ENCODE results near the gene UQCC2.

UQCC2 gene

GRCh38 chr6:33678932-33679490 lies 32.5 kb downstream of the UQCC2 start:
- H3K4me3 Mint-ChIP-seq = no peak overlapping the region
- H3K27ac Mint-ChIP-seq = peak overlapping the region; percentile 75

DNA sequence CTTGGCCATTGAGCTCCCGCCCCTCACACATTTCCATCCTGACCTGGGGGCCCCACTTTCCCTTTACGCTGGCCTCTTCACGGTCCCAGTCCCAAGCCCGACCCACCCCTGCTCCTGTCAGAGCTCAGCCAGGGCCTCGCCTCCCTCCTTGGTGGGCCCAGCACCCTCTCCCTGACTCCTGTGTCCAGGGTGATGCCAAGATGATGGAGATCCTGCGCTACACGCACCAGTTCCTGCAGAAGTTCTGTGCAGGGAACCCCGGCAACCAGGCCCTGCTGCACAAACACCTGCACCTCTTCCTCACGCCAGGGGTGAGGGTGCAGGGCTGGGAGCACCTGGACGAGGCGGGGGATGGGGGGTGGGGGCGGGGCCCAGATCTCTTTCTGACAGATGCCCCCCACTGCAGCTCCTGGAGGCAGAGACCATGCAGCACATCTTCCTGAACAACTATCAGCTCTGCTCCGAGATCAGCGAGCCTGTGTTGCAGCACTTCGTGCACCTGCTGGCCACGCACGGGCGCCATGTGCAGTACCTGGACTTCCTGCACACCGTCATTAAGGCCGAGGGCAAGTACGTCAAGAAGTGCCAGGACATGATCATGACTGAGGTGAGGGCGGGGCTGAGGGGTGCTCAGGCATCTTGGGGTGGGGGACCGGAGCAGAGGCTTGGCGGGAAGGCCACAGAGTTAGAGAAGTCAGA lies 33.1 kb downstream of the UQCC2 start:
- Mint-ChIP-seq H3K4me1 (peaks cover 19 to 20% of the 10 kb centered on the region in 2 donors), H3K27ac (peak overlapping the region; percentile 47), H3K36me3 (peaks cover 47 to 70% of the 10 kb centered on the region in 2 donors), H3K27me3 (no peaks in the 10 kb centered on the region), H3K9me3 (no peaks in the 10 kb centered on the region), H3K4me3 (no peak overlapping the region)
- ATAC-seq (replicated peaks) (no peak), DNase-seq (no peak)

More at GRCh38 chr6:33678932-33679490, 32.5 kb downstream of the UQCC2 start:
- ATAC-seq (replicated peaks) (no peak), DNase-seq (no peak)
- peaks cover 50 to 70% of the 10 kb centered on the region in 2 donors for H3K36me3 Mint-ChIP-seq
- H3K4me1 Mint-ChIP-seq = peaks cover 17 to 20% of the 10 kb centered on the region in 2 donors
- no peaks in the 10 kb centered on the region for H3K27me3 Mint-ChIP-seq
- no peaks in the 10 kb centered on the region for H3K9me3 Mint-ChIP-seq

DNA sequence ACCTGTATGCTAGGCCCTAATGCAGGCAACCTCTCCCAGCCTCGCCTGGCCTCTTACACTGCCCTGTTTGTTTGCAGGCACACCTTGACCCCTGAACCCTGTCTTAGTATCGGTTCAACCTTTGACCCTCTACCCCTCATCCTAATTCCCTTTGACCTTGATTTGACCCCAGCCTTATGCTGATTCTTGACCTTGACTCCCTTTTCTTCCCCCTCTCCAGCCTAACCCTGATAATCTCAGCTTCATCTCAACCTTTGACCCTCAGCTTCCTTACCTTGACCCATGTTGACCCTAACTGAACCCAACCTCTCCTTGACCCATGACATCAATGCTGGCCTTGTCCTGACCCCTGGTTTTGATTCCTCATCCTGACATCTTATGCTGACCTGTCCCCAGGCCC lies 33.8 kb downstream of the UQCC2 start:
- no peak for ATAC-seq (replicated peaks)

GRCh38 chr6:33677143-33677660 lies 34.3 kb downstream of the UQCC2 start:
- DNase-seq (no peak), ATAC-seq (replicated peaks) (no peak)
- Mint-ChIP-seq H3K36me3 (peaks cover 46 to 70% of the 10 kb centered on the region in 2 donors), H3K27me3 (no peaks in the 10 kb centered on the region), H3K4me1 (peaks cover 19 to 20% of the 10 kb centered on the region in 2 donors), H3K27ac (no peak overlapping the region), H3K4me3 (no peak overlapping the region), H3K9me3 (no peaks in the 10 kb centered on the region)

More for the DNA sequence above, 33.8 kb downstream of the UQCC2 start:
- Mint-ChIP-seq H3K36me3 (peaks cover 48 to 72% of the 10 kb centered on the region in 2 donors), H3K27ac (no peak overlapping the region), H3K27me3 (no peaks in the 10 kb centered on the region), H3K4me1 (peaks cover 19 to 20% of the 10 kb centered on the region in 2 donors), H3K4me3 (no peak overlapping the region), H3K9me3 (no peaks in the 10 kb centered on the region)
- no peak for DNase-seq

GRCh38 chr6:33676416-33677142 lies 34.9 kb downstream of the UQCC2 start:
- ATAC-seq (replicated peaks) = no peak
- Mint-ChIP-seq H3K4me3 (no peak overlapping the region), H3K9me3 (no peaks in the 10 kb centered on the region), H3K27me3 (no peaks in the 10 kb centered on the region), H3K36me3 (peaks cover 50 to 73% of the 10 kb centered on the region in 2 donors), H3K27ac (no peak overlapping the region), H3K4me1 (peaks cover 20 to 23% of the 10 kb centered on the region in 2 donors)
- DNase-seq = no peak

DNA sequence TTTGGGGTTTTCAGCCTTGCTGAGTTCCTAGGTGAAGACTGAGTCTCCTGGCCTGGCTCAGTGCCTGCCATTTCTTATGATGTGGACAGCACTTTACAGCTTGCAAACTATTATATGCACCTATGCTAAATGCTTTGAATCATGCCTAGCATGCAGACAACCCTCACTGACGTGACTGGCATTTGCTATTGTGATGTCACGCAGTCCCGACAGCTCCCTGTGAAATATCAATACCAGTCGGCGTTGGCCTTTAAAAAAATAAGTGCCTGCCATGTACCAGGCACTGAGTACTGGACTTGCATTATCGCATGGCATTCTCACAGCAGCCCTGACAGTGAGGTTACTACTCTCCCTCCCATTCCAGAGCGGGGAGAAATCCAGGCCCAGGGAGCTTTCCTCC lies 35.5 kb downstream of the UQCC2 start:
- Mint-ChIP-seq H3K4me3 (no peak overlapping the region), H3K27ac (peak overlapping the region; percentile 20), H3K36me3 (peaks cover 53 to 75% of the 10 kb centered on the region in 2 donors), H3K9me3 (no peaks in the 10 kb centered on the region), H3K27me3 (no peaks in the 10 kb centered on the region), H3K4me1 (peaks cover 20 to 23% of the 10 kb centered on the region in 2 donors)
- no peak for DNase-seq
- no peak for ATAC-seq (replicated peaks)

DNA sequence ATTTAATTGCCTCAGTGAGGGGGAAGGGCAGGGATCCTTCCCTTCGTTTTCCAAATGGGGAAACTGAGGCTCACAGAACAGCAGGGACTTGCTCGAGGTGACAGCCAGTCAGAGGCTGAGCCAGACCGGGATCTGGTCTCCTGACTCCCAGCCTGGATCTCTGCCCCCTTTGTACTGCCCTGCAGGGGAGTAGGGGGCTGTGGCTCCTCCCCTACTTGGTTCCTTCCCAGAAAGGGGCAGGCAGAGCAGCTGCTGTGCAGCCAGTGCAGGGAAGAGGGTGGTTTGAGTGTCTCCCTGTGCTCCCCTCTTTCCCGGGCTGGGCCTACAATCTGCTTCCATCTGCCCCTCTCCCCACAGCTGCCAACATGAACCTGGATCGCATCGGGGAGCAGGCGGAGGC lies 37.6 kb downstream of the UQCC2 start:
- Mint-ChIP-seq H3K36me3 (peaks cover 50 to 76% of the 10 kb centered on the region in 2 donors), H3K27ac (no peak overlapping the region), H3K4me1 (peaks cover 17 to 20% of the 10 kb centered on the region in 2 donors), H3K27me3 (no peaks in the 10 kb centered on the region), H3K4me3 (no peak overlapping the region), H3K9me3 (no peaks in the 10 kb centered on the region)
- DNase-seq (no peak), ATAC-seq (replicated peaks) (no peak)

GRCh38 chr6:33672808-33673207 lies 38.7 kb downstream of the UQCC2 start:
- Mint-ChIP-seq H3K9me3 (no peaks in the 10 kb centered on the region), H3K27ac (no peak overlapping the region), H3K36me3 (peaks cover 53 to 76% of the 10 kb centered on the region in 2 donors), H3K4me1 (peaks cover 9 to 17% of the 10 kb centered on the region in 2 donors), H3K4me3 (no peak overlapping the region), H3K27me3 (no peaks in the 10 kb centered on the region)
- DNase-seq = no peak
- peak; percentile 44 to 70 for ATAC-seq (replicated peaks)

DNA sequence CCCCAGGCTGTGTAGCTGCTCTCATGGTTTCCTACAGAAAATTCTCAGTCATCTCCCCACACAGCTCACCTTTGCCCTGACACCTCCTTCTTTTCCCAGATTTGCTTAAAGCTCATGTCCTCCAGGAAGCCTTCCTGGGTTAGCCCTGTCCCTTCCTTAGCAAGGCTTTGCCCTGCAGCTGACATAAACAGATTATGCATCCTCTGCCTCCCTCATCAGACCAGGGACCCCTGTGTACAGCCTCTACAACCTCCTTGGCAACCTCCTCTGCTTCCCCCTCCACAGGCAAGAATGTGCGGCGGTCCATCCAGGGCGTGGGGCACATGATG lies 39.8 kb downstream of the UQCC2 start:
- Mint-ChIP-seq H3K27me3 (no peaks in the 10 kb centered on the region), H3K27ac (no peak overlapping the region), H3K4me3 (no peak overlapping the region), H3K9me3 (no peaks in the 10 kb centered on the region), H3K36me3 (peaks cover 50 to 72% of the 10 kb centered on the region in 2 donors), H3K4me1 (peaks cover 5 to 14% of the 10 kb centered on the region in 2 donors)
- DNase-seq = no peak
- ATAC-seq (replicated peaks) = no peak

- no peak overlapping the region for H3K4me3 Mint-ChIP-seq
- no peak for ATAC-seq (replicated peaks)
- H3K27ac Mint-ChIP-seq = no peak overlapping the region
- peaks cover 49 to 71% of the 10 kb centered on the region in 2 donors for H3K36me3 Mint-ChIP-seq
- H3K9me3 Mint-ChIP-seq = no peaks in the 10 kb centered on the region
- DNase-seq = no peak
- no peaks in the 10 kb centered on the region for H3K27me3 Mint-ChIP-seq
- H3K4me1 Mint-ChIP-seq = peaks cover 5 to 10% of the 10 kb centered on the region in 2 donors
Observed at GRCh38 chr6:33670971-33671743, 40.3 kb downstream of the UQCC2 start.

GRCh38 chr6:33670086-33670660 lies 41.3 kb downstream of the UQCC2 start:
- H3K27me3 Mint-ChIP-seq = no peaks in the 10 kb centered on the region
- H3K36me3 Mint-ChIP-seq = peaks cover 54 to 68% of the 10 kb centered on the region in 2 donors
- H3K9me3 Mint-ChIP-seq = no peaks in the 10 kb centered on the region
- no peak overlapping the region for H3K4me3 Mint-ChIP-seq
- H3K27ac Mint-ChIP-seq = no peak overlapping the region
- H3K4me1 Mint-ChIP-seq = peaks cover 5 to 10% of the 10 kb centered on the region in 2 donors
- DNase-seq (no peak), ATAC-seq (replicated peaks) (no peak)

GRCh38 chr6:33668914-33669313 lies 42.6 kb downstream of the UQCC2 start:
- peaks cover 62 to 75% of the 10 kb centered on the region in 2 donors for H3K36me3 Mint-ChIP-seq

GRCh38 chr6:33668328-33668727 lies 43.2 kb downstream of the UQCC2 start:
- Mint-ChIP-seq H3K27ac (peak overlapping the region; percentile 70), H3K4me1 (peaks cover 0 to 8% of the 10 kb centered on the region in 2 donors), H3K4me3 (no peak overlapping the region), H3K9me3 (no peaks in the 10 kb centered on the region), H3K27me3 (no peaks in the 10 kb centered on the region), H3K36me3 (peaks cover 63 to 76% of the 10 kb centered on the region in 2 donors)
- no peak for ATAC-seq (replicated peaks)
- DNase-seq = no peak

More at GRCh38 chr6:33668914-33669313, 42.6 kb downstream of the UQCC2 start:
- Mint-ChIP-seq H3K9me3 (no peaks in the 10 kb centered on the region), H3K4me3 (no peak overlapping the region), H3K27me3 (no peaks in the 10 kb centered on the region), H3K27ac (no peak overlapping the region), H3K4me1 (peaks cover 0 to 10% of the 10 kb centered on the region in 2 donors)
- ATAC-seq (replicated peaks) = peak in 1 of 2 donors; percentile 70
- no peak for DNase-seq
